ENCODE measurements around the gene COBL. TPM values are rescaled to one million over a fixed set of nuclear protein-coding genes. Genes with fewer than 3 reads are reported as not detected.

Gene COBL
- total and polyA plus RNA-seq, 2 of the 4 experiments (the other 2 are of a cell fraction), result under 0.01 TPM; not detected in 1

DNA sequence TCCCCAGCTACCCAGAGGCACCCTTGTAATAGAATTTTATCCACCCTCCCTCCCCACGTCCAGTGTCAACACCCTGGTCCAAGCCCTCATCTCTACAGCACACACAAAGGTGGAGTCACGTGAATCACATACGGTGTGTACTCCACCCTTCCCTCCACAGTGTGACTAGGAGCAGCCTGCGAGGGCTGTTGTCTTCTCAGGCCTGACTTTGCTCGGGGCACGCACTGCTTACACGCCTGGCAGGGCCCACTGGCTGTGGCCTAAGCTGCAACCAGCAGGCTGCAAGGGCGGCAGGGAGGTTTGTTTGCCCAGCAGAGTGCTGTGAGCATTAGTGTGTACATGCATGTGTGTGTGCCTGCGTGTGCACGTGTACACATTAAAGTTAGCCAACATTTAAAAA lies 93.7 kb downstream of the COBL start:
- DNase-seq (no peak), ATAC-seq (ENCODE audit: low read depth) (no peak)
- Histone ChIP-seq H4K20me1 (ENCODE audit: insufficient read depth, low read length) (no peaks in the 10 kb centered on the region), H2BK15ac (ENCODE audit: low read depth, low read length) (no peak overlapping the region), H3K4me3 (ENCODE audit: insufficient read depth, low read depth, low read length) (no peak overlapping the region), H4K8ac (ENCODE audit: low read depth in 2 of 2, low read length in 2 of 2) (no peak overlapping the region), H2AFZ (replicated peaks; ENCODE audit: low read length, poor library complexity) (no peak overlapping the region), H3K18ac (ENCODE audit: low read depth, low read length) (no peak overlapping the region), H3K4me2 (ENCODE audit: low read depth, low read length) (no peak overlapping the region), H2AK9ac (replicated peaks; ENCODE audit: low read depth, low read length, poor library complexity) (no peak overlapping the region), H3K9me1 (ENCODE audit: insufficient read depth, low read length) (no peaks in the 10 kb centered on the region), H2BK20ac (ENCODE audit: low read depth, low read length) (no peak overlapping the region), H3K9me3 (ENCODE audit: control insufficient read depth, insufficient read depth, low read length) (no peaks in the 10 kb centered on the region), H3K14ac (replicated peaks; ENCODE audit: low read depth, low read length) (no peak overlapping the region), H3K36me3 (ENCODE audit: control insufficient read depth, insufficient read depth, low read length) (no peaks in the 10 kb centered on the region), H3K23ac (ENCODE audit: low read depth, low read length) (no peak overlapping the region), H2AK5ac (ENCODE audit: low read depth, low read length) (no peak overlapping the region), H3K27me3 (ENCODE audit: control insufficient read depth, insufficient read depth, low read length) (no peaks in the 10 kb centered on the region), H4K91ac (ENCODE audit: insufficient read depth, low read depth, low read length) (no peak overlapping the region), H2BK120ac (ENCODE audit: low read depth, low read length) (no peak overlapping the region), H3K4ac (ENCODE audit: low read depth, low read length) (no peak overlapping the region), H3K79me1 (ENCODE audit: low read depth in 1 of 2, low read length in 2 of 2) (no peaks in the 10 kb centered on the region), H3K9ac (ENCODE audit: low read depth, low read length) (no peak overlapping the region), H3K4me1 (ENCODE audit: control insufficient read depth, insufficient read depth, low read length) (no peaks in the 10 kb centered on the region), H3K27ac (ENCODE audit: insufficient read depth, low read length) (no peak overlapping the region), H3K56ac (ENCODE audit: extremely low read depth, insufficient read depth, low read length) (no peak overlapping the region), H4K5ac (ENCODE audit: low read depth, low read length) (no peak overlapping the region), H2BK5ac (ENCODE audit: low read depth, low read length, poor library complexity, severe bottlenecking) (no peak overlapping the region)
- no CpG with 5 or more reads among the region's 10 CpGs for WGBS, 2 experiments (ENCODE audit: extremely low coverage in 2 of 2, insufficient read length in 1 of 2)
- BruUV-seq (replicated peaks), result no TSS peak
- dilution Hi-C loops (cut with HindIII; ENCODE audit: low sequenced_read_pairs, unreplicated experiment) (no loop called here), intact Hi-C loops (cut with micrococcal nuclease) (no loop called here), in situ Hi-C loops (cut with MboI; ENCODE audit: low sequenced_read_pairs) (no loop called here)
- TF ChIP-seq MXI1 (IDR thresholded peaks at IDR 0.05; ENCODE audit: borderline replicate concordance, low read depth, low read length), result no peak
- no peak for TF ChIP-seq RAD21 (IDR thresholded peaks at IDR 0.05; ENCODE audit: low read length)
- no peak for TF ChIP-seq CEBPB (IDR thresholded peaks at IDR 0.05; ENCODE audit: low read depth, low read length)
- no peak for TF ChIP-seq CHD1 (IDR thresholded peaks at IDR 0.05; ENCODE audit: low read depth, low read length)
- no peak for TF ChIP-seq FOS (IDR thresholded peaks at IDR 0.05; ENCODE audit: low read depth, low read length)
- TF ChIP-seq MAFK (IDR thresholded peaks at IDR 0.05; ENCODE audit: low read depth, low read length), result no peak
- TF ChIP-seq RCOR1 (IDR thresholded peaks at IDR 0.05; ENCODE audit: insufficient replicate concordance, low read length), result no peak
- TF ChIP-seq, protein P1, sequence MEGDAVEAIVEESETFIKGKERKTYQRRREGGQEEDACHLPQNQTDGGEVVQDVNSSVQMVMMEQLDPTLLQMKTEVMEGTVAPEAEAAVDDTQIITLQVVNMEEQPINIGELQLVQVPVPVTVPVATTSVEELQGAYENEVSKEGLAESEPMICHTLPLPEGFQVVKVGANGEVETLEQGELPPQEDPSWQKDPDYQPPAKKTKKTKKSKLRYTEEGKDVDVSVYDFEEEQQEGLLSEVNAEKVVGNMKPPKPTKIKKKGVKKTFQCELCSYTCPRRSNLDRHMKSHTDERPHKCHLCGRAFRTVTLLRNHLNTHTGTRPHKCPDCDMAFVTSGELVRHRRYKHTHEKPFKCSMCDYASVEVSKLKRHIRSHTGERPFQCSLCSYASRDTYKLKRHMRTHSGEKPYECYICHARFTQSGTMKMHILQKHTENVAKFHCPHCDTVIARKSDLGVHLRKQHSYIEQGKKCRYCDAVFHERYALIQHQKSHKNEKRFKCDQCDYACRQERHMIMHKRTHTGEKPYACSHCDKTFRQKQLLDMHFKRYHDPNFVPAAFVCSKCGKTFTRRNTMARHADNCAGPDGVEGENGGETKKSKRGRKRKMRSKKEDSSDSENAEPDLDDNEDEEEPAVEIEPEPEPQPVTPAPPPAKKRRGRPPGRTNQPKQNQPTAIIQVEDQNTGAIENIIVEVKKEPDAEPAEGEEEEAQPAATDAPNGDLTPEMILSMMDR (conservative IDR thresholded peaks at IDR 0.05; ENCODE audit: low read depth, low read length), result no peak
- TF ChIP-seq, protein P2, sequence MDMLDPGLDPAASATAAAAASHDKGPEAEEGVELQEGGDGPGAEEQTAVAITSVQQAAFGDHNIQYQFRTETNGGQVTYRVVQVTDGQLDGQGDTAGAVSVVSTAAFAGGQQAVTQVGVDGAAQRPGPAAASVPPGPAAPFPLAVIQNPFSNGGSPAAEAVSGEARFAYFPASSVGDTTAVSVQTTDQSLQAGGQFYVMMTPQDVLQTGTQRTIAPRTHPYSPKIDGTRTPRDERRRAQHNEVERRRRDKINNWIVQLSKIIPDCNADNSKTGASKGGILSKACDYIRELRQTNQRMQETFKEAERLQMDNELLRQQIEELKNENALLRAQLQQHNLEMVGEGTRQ (IDR thresholded peaks at IDR 0.05; ENCODE audit: low read depth, low read length), result no peak
- TF ChIP-seq MAZ (IDR thresholded peaks at IDR 0.05; ENCODE audit: borderline replicate concordance, low read depth, low read length), result no peak
- ChIA-PET CTCF (no interaction called here), POLR2A (ENCODE audit: unreplicated experiment) (no interaction called here)

Measured in IMR-90 (cell line).